NK-92 (cell line): Measurements from ENCODE around the gene MAGEA2B.
"Not testable (repeated sequence)": the region's sequence is repeated elsewhere in the genome, so short reads cannot be mapped to it uniquely, and the experiment has no call there.

Experiments used
- DNase-seq: peaks from one replicate; lab custom pipeline; 2025; ENCODE audit not compliant: unreplicated experiment; lab: John Stamatoyannopoulos, UW

Gene MAGEA2B, protein sequence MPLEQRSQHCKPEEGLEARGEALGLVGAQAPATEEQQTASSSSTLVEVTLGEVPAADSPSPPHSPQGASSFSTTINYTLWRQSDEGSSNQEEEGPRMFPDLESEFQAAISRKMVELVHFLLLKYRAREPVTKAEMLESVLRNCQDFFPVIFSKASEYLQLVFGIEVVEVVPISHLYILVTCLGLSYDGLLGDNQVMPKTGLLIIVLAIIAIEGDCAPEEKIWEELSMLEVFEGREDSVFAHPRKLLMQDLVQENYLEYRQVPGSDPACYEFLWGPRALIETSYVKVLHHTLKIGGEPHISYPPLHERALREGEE

DNA sequence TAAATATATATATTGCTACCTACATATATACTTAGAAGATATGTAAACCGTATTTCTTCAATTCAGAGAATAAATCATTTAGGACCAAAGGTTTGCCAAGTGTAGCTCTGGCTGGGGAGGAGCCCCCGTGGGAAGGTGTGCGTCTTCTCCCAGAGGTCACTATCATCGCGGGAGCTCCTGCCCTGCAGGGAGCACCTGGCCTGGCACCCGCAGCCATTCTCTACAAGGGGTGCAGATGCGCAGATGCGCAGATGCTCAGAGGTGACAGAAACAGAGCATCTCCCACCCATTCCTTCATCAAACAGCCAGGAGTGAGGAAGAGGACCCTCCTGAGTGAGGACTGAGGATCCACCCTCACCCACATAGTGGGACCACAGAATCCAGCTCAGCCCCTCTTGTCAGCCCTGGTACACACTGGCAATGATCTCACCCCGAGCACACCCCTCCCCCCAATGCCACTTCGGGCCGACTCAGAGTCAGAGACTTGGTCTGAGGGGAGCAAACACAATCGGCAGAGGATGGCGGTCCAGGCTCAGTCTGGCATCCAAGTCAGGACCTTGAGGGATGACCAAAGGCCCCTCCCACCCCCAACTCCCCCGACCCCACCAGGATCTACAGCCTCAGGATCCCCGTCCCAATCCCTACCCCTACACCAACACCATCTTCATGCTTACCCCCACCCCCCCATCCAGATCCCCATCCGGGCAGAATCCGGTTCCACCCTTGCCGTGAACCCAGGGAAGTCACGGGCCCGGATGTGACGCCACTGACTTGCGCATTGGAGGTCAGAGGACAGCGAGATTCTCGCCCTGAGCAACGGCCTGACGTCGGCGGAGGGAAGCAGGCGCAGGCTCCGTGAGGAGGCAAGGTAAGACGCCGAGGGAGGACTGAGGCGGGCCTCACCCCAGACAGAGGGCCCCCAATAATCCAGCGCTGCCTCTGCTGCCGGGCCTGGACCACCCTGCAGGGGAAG, at the start of gene MAGEA2B:
TSS of gene MAGEA2B (plus strand) at position 814 of the 973 bp plus-strand sequence. CDS start 2,479 bp downstream, outside the sequence.
- not testable (repeated sequence) for DNase-seq

- DNase-seq = no peak
Measured at GRCh38 chrX:152674135-152674534, 40.3 kb upstream of the MAGEA2B start.

DNA sequence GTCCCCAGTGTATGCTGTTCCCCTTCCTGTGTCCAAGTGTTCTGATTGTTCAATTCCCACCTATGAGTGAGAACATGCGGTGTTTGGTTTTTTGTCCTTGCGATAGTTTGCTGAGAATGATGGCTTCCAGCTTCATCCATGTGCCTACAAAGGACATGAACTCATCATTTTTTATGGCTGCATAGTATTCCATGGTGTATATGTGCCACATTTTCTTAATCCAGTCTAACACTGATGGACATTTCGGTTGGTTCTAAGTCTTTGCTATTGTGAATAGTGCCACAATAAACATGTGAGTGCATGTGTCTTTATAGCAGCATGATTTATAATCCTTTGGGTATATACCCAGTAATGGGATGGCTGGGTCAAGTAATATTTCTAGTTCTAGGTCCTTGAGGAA, 39.8 kb upstream of the MAGEA2B start:
- not testable (repeated sequence) for DNase-seq

- DNase-seq = not testable (repeated sequence)
Measured at GRCh38 chrX:152681012-152681411, 33.4 kb upstream of the MAGEA2B start.

- not testable (repeated sequence) for DNase-seq
Measured at GRCh38 chrX:152697952-152698931, 16.2 kb upstream of the MAGEA2B start, which contains the start of gene MAGEA3. Gene MAGEA3, plus strand, starts transcription at chrX:152698794. Its CDS starts 2,039 bp downstream, at chrX:152700833.

- DNase-seq = not testable (repeated sequence)
Measured at GRCh38 chrX:152700390-152700789, 14.0 kb upstream of the MAGEA2B start.

GRCh38 chrX:152706500-152706899, 7.9 kb upstream of the MAGEA2B start:
- not testable (repeated sequence) for DNase-seq

- DNase-seq = not testable (repeated sequence)
Measured at GRCh38 chrX:152709173-152709572, 5.3 kb upstream of the MAGEA2B start, which contains the start of gene CSAG2. Gene CSAG2, minus strand, starts transcription at chrX:152709273. Its CDS starts 161 bp downstream, at chrX:152709112.

GRCh38 chrX:152713195-152713594, 1.2 kb upstream of the MAGEA2B start:
- not testable (repeated sequence) for DNase-seq

DNA sequence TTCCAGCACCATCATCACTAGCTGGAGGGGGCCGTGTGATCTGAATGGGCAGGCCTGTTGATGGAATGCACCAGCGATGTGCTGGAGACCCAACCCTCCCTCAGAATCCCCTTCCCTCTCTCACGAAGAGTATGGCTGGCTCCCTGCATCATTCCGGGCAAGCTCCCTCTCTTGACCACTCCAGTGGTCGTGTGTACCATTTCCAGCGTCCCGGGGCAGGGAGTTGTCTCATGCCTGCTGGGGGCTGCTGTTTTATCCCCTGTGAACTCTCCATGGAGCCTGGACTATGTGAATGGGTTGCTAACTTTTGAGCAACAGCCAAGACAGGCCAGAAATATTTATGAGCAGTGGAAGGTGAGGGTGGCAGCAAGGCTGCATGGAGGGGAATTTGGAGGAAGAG, 11.0 kb downstream of the MAGEA2B start:
- DNase-seq = no peak

GRCh38 chrX:152733261-152733975, 19.0 kb downstream of the MAGEA2B start, which contains the start of the genes CSAG1 and MAGEA12:
Gene CSAG1, minus strand, starts transcription at chrX:152733721. Its CDS starts 1,261 bp downstream, at chrX:152732460.
Gene MAGEA12, plus strand, starts transcription at chrX:152733757. Its CDS starts 2,405 bp downstream, at chrX:152736162.
- no peak for DNase-seq

GRCh38 chrX:152734143-152734858, 19.9 kb downstream of the MAGEA2B start:
- not testable (repeated sequence) for DNase-seq

DNA sequence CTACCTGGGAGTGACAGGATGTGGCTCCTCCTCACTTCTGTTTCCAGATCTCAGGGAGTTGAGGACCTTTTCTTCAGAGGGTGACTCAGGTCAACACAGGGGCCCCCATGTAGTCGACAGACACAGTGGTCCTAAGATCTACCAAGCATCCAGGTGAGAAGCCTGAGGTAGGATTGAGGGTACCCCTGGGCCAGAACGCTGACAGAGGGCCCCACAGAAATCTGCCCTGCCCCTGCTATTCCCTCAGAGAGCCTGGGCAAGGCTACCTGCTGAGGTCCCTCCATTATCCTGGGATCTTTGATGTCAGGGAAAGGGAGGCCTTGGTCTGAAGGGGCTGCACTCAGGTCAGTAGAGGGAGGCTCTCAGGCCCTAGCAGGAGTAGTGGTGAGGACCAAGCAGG, 20.7 kb downstream of the MAGEA2B start:
- DNase-seq = no peak

- no peak for DNase-seq
Measured at GRCh38 chrX:152735860-152736511, 21.6 kb downstream of the MAGEA2B start.

- DNase-seq = not testable (repeated sequence)
Measured at GRCh38 chrX:152736528-152736927, 22.1 kb downstream of the MAGEA2B start.

- DNase-seq = no peak
Measured at GRCh38 chrX:152738560-152738959, 24.1 kb downstream of the MAGEA2B start.

- DNase-seq = not testable (repeated sequence)
Measured at GRCh38 chrX:152753686-152754650, 39.5 kb downstream of the MAGEA2B start, which contains the start of gene MAGEA2. Gene MAGEA2, minus strand, starts transcription at chrX:152753842. Its CDS starts 2,479 bp downstream, at chrX:152751363.
